ENCODE measurements around the gene HCLS1.
"Not testable (repeated sequence)": the region's sequence is repeated elsewhere in the genome, so short reads cannot be mapped to it uniquely, and the experiment has no call there.

The HCLS1 gene, protein sequence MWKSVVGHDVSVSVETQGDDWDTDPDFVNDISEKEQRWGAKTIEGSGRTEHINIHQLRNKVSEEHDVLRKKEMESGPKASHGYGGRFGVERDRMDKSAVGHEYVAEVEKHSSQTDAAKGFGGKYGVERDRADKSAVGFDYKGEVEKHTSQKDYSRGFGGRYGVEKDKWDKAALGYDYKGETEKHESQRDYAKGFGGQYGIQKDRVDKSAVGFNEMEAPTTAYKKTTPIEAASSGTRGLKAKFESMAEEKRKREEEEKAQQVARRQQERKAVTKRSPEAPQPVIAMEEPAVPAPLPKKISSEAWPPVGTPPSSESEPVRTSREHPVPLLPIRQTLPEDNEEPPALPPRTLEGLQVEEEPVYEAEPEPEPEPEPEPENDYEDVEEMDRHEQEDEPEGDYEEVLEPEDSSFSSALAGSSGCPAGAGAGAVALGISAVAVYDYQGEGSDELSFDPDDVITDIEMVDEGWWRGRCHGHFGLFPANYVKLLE

DNA sequence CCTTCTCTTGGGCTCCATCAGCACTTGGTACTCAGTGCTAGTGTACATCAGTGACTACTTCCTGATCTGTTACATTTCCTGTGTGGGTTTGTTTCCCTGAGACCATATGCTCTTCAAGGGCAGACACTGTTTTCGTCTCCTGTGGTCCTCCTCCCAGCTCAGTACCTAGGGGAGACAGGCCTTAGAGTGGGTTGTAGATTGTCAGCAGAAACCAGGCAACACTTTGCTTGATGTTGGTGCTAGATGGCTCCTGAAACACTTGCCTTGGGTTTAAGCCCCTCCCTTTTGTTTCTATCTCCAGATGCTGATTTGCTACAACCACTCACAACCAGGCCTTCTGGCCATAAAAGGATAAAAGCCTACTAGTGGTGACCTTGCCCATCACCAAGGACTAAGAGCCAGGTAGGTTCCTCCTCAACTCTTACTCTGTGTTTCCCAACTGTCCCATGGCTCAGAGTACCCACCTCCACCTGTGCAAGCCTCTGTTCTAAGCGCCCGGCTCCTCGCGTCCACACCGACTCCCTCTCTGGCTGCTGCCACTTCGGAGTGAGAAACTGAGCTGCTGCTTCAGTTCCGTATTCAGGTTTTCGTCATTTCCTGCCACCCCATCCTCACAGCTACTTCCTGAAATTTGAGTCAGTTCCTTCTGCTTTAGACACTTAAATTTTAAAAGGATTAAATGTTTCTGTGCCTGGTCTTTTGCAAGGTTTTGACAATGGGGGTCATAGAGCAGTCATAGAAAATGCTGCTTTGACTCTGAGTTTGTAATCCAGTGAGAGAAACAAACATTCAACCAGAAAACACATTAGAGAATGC, at the start of gene HCLS1:
Gene HCLS1, minus strand, starts transcription at position 548 of the 816 bp plus-strand sequence. CDS start 2,556 bp downstream, outside the sequence.
- no peak for DNase-seq

- DNase-seq: no peak
These were observed 49.6 kb upstream of the HCLS1 start for GRCh38 chr3:121710347-121710746.

DNA sequence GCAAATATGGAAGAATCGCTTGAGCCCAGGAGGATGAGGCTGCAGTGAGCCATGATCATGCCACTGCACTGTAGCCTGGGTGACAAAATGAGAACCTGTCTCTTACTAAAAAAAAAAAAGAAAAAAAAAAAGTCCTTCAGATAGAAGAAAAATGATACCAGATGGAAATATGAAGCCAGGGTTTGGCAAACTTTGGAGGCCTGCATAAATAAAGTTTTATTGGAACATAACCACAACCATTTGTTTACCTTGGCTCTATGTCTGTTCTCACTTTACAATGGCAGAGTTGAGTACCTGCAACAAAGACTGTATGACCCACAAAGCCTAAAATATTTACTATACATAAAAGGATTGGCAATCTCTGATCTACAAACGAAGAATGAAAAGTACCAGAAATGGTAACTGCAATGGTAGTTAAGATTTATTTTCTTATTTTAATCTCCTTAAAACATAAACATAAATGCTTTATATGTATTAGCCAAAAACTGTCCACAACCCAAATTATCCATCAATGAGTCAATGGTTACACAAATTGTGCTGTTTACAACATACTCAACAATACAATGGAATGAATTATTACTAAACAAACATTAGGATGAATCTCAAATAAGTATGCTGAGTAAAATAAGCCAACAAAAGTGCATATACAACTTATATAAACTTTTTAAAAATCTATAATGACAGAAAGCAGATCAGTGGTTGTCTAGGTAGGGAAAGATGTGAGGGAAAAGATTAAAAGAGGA, 47.0 kb upstream of the HCLS1 start:
- no peak for DNase-seq

DNA sequence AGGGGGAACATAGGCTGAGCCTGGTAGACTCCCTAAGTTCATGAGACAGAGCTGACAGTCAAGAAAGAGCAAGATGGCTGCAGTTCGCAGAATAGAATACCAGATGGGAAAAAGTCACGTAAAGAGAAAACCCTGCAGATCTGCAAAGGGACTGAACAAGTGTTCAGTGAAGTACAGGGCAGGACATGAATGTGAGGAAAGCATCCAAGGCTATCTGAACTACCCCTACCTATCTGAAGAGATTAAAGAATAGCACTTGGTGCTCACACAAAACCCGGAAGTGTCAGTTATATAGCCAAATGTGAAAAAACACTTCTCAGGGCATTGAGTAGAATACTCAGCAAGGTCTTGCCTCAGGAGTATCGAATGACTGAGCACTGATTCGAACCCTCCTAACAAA, 44.8 kb upstream of the HCLS1 start:
- DNase-seq: no peak

DNA sequence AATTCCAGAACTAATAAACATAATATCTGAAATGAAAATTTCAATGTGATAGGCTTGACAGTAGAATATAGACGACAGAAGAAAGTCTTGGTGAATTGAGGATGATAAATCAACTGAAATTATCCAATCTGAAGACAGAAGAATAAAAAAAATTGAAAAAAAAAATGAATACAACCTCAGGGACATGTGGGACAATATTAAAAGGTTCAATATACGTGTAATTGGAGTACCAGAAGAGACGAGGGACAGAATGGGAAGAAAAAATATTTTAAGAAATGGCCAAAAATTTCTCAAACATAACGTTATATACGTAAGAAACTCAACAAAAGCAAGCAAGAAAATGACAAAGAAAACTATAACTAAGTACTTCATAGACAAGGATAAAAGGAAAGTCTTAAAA, 43.3 kb upstream of the HCLS1 start:
- no peak for DNase-seq

DNA sequence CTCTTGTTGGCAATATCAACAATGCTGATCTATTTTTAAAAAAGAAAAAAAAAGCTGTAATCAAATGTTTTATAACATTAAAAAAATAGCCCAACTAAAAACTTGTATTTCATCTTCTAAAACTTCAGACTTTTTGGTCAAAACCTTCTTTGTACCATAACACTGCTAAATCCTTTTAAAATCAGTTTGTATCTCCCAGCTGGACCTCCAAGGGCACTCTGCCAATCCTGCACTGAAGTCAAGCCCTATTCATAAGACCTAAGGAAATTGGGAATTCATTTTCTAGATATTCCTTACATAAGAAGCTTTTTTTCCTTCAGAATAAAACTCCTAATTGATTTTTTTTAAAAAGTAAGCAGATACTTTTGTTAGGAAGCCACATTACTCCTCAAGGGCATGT, 38.2 kb upstream of the HCLS1 start:
- DNase-seq: no peak

- no peak for DNase-seq
These were observed 37.8 kb upstream of the HCLS1 start for GRCh38 chr3:121698476-121698875.

DNA sequence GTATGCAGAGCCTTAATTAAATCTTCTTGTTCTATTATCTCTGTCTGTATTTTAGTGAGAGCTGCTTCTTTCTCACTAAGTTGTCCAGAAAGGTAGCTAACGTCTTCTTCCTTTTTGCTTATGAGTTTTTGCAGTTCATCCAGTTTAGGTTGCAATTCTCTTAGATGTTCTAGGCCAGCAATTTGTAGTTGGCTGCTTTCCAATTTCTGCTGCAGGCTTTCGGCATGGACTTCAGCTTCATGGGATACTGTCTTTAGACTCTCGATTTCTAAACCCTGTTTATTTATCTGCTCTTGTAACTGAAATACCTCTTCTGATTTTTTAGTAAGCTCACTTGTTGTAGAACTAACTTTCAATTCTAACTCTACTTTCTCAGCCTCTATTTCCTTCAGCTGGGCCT, 35.5 kb upstream of the HCLS1 start:
- no peak for DNase-seq

DNA sequence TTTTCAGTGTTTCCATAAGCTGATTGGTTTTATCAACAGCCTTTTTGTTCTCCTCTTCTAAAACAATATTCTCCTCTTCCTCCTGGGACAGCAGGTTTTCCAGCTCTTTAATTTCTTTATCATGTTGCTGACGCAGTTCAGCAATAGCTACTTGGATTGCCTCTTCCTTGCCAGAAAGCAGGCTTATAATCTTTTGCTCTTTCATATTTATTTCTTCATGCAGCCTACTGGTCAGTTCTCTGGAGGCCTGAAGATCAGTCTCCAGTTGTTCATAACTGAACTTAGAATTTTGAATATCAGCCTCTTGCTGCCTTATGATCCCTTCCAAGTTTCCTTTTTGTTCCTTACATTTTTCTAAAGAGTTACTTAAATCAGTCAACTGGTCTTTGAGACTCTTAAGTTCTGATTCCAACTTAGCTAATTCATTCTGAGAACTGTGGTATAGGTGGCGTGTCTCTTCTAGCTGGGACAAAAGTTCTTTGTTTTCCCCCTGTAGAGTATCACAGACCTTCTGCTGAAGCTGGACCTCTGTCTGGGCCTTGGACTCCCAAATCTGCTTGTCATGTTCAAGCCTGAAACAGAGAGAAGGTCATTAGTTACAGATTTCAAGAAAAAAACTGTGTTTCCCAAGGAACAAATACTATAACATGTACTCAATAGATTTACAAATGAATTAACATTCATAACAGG, 31.5 kb upstream of the HCLS1 start:
- DNase-seq: no peak

- no peak for DNase-seq
These were observed 30.2 kb upstream of the HCLS1 start for GRCh38 chr3:121690777-121691405.

- not testable (repeated sequence) for DNase-seq
These were observed 28.0 kb upstream of the HCLS1 start for GRCh38 chr3:121688747-121689146.

- DNase-seq: no peak
These were observed 21.1 kb upstream of the HCLS1 start for GRCh38 chr3:121681792-121682191.

DNA sequence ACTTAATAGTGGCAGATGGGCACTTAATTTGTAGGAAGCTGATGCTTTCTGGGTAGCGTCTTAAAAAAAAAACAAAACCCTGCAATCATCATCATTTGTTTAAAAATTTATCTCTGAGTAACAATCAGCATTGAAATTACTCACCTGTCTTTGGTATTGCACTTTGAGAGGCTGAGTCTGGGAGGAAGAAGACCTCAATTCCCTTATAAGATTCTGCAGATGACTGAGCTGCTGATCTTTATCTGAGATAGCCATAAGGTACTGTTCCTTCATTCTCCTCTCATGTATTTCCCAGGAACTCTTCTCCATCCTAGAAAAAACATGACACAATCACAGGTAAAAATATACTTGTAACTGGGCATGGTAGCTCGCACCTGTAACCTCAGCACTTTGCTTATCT, 16.4 kb upstream of the HCLS1 start:
- DNase-seq: no peak

- DNase-seq: no peak
These were observed 10.0 kb upstream of the HCLS1 start for GRCh38 chr3:121670676-121671075.

- DNase-seq: no peak
These were observed 6.6 kb upstream of the HCLS1 start for GRCh38 chr3:121667333-121667732.

DNA sequence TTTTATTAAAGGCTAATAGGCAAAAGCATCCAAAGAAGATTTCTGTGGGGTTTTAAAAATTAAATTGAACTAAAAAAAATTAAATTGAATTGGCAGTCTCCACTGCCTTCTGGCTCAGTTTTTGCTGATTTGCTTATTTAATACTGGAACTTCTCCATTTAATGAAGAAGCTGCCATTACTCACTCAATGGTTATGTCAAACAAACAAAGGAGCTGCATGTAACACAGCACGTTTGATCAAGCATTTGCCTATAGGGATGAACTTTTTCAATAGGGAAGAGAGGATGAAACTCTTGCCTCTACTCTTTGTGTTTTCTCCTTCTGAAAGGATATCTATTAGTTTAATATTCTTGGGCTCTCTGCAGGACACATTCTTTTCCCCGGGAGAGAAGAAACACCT, 4.8 kb upstream of the HCLS1 start:
- no peak for DNase-seq

DNA sequence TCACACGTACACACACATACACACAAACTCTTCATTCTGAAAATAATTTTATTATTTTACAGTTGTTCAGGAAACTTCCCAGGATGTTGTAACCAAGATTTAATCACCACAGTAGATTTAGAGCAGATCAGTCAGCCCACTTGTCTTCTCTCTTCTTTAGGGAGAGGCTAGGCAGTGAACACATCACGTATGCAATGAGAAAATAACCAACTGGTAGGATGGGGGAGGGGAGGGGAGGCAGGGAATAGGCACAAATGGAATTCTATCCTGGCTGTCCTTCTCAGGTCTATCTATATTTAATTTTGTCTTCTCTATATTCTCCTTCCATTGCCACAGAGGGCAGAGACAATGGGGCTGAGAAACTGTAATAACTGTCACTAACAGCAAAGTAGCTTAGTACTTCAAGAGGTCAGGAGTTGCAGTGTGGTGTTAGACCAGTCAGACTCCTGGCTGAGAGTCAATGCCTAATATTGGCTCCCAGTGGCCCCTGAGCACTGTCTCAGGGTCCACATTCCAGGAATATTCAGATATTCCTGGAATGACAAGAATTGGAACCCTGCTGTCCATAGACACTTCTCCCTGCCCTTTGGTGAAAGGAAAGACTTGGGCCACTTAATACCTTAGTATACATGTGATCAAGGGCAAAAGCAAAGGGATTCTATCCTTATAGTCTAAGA, 2.6 kb upstream of the HCLS1 start:
- DNase-seq: no peak

DNA sequence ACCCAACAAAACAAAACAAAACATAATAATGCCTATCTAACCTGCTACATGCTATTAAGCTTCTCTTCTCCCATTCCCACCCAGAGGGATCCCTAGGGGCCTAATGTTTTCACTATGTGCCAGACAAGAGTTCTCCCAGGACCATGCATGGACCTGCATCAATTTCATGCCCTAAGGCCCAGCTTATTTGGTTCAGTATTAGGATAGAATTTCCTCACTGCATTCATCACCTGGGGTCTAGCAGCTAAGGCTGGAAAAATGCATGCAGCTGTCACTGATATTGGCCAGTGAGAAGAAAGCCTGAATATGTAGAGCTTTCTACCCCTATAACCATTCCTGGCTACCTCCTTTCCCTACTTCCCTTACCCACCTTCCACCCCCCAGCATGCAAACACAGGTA, 2.0 kb upstream of the HCLS1 start:
- DNase-seq: no peak

DNA sequence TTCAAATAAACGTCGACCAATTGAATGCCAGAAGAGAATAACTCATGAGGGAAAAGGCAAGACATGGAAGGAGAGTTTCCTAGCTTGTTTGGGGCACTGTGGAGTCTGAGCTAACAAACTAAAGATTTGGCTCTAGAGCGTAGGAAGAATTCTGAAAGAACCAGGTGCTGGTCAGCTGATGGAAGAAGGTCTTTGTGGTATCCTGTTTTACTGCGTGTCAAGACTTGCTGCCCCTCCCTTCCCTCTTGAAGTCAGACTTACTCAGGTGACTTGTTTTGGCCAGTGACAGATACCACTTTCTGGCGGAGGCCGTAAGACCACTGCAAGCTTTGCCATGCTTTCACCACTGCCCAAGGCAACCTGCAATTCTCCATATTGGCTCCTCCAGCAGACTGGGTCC, 673 bp upstream of the HCLS1 start:
- no peak for DNase-seq

DNA sequence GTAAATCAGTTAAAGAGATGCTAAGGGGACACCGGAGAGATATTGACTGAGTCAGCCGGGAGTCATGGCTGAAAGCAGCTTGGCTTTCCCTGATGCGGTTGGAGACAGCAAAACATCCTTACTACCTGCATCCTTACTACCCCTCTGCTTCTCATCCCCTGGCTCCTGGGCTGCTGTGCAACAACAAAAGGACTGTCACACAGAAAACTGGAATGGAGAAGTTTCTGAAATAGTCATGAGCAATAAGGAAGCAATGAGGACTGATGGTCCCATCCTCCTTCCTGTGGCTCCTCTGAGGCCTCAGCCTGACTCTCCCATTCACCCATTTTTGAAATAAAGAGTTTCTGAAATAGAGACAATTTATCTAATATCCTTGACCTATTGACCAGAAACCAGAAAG, 1.1 kb downstream of the HCLS1 start:
- no peak for DNase-seq

DNA sequence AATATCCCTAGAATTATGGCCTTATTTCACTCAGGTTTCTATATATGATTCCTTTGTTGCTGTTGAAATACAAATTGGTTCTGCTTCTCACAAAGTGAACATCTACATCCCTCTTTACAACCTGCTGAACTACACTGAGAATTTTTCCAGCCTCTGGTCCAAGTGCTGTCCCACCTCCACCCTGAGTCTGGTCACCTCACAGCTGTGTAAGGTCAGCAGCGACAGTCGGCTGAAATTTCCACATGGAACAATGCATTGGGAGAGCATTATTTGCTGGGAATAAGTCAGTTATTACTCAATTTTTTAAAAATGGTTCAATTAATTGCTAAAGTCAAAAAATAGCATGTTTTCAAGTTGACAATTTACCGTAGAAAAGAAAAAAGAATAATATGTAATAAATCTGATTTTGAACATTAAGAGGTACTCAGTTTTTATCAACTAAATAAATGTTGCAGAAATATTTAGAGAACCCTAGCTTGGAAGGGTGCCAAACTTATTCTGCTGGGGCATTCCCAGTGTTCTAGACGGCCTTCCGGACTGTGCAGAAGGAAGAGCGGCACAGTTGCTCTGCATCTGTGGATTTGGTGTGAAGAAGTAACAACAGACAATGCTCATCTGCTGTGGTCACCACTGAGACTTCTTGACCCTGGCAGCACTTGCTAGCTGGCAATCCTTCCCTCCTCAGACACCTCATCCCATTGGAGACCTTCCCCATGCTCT, 1.8 kb downstream of the HCLS1 start:
- no peak for DNase-seq
